ENCODE data around the gene GCDH.
A peak's percentile ranks its signal among the peaks of the same experiment; 100 is the strongest.
"Not testable (repeated sequence)": the region's sequence is repeated elsewhere in the genome, so short reads cannot be mapped to it uniquely, and the experiment has no call there.

Gene GCDH

GRCh38 chr19:12890787-12891552, at the start of gene GCDH:
Gene GCDH (plus strand): TSS chr19:12891160. CDS start chr19:12891305, 145 bp downstream.
- DNase-seq: peak; percentile 99

DNA sequence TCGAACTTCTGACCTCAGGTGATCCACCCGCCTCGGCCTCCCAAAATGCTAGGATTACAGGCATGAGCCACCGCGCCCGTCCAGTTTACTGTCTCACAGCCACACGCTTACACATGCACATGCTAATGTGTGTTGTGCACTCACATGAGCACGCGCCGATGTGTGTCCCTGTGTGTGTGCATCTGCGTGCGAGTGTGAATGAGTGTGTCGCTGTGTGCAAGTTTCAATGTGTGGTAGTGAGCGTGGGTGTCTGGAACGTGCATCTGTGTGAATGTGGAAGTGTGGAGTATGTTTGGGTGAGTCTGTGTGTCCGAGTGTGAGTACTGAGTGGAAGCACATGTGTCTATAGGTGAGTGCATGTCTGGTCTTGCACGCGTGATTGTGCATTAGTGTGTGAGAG, 48.4 kb upstream of the GCDH start:
- DNase-seq: no peak

- DNase-seq: no peak
Observed at GRCh38 chr19:12843328-12843727, 47.6 kb upstream of the GCDH start.

- DNase-seq: peak; percentile 47
Observed at GRCh38 chr19:12843999-12844732, 46.8 kb upstream of the GCDH start.

GRCh38 chr19:12846613-12847012, 44.3 kb upstream of the GCDH start:
- DNase-seq: not testable (repeated sequence)

DNA sequence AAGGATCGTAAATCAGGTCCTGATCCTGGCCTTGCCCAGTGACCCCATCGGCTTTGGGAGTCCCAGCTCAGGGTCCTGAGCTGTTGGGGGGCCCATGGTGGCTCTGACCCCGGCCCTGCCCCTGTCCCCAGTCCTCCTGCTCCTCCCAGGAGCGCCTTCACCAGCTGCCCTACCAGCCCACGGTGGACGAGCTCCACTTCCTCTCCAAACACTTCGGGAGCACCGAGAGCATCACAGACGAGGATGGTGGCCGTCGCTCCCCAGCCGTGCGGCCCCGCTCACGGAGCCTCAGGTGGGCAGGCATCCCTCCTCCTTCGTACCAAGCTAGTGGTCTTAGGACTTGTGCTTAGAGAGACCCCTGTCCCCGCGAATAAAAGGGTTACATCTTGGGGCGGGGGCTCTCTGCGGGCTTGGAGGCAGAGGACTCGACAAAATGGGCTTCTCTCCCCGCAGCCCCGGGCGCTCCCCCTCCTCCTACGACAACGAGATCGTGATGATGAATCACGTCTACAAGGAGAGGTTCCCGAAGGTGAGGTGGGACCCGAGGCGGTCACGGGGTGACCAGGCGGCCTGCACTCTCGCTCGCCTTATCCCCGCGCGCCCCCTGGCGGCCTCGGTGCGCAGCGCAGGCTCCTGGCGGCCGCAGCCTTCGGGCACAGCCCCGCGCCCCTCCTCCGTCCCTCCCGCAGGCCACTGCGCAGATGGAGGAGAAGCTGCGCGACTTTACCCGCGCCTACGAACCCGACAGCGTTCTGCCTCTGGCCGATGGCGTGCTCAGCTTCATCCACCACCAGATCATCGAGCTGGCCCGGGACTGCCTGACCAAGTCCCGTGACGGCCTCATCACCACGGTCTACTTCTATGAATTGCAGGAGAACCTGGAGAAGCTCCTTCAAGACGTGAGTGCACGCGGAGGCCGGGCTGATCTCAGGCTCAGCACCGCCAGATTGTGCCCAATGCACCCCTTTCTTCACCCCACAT, 43.5 kb upstream of the GCDH start:
- peak; percentile 72 for DNase-seq

GRCh38 chr19:12856653-12857052, 34.3 kb upstream of the GCDH start:
- DNase-seq: no peak

- no peak for DNase-seq
Observed at GRCh38 chr19:12858041-12858928, 32.7 kb upstream of the GCDH start.

- DNase-seq: no peak
Observed at GRCh38 chr19:12859546-12859945, 31.4 kb upstream of the GCDH start.

DNA sequence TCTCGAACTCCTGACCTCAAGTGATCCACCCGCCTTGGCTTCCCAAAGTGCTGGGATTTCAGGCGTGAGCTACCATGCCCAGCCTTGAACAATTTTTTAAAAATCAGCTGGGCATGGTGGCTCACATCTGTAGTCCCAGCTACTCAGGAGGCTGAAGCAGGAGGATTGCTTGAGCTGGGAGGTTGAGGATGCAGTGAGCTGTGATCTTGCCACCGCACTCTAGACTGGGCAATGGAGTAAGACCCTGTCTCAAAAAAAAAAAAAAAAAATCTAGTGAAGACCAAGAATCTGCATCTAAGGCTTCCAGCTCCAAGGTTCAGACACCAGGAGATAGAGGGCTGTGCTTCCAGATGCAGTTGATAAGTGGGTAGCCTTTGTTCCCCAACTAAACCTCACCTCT, 26.8 kb upstream of the GCDH start:
- no peak for DNase-seq

DNA sequence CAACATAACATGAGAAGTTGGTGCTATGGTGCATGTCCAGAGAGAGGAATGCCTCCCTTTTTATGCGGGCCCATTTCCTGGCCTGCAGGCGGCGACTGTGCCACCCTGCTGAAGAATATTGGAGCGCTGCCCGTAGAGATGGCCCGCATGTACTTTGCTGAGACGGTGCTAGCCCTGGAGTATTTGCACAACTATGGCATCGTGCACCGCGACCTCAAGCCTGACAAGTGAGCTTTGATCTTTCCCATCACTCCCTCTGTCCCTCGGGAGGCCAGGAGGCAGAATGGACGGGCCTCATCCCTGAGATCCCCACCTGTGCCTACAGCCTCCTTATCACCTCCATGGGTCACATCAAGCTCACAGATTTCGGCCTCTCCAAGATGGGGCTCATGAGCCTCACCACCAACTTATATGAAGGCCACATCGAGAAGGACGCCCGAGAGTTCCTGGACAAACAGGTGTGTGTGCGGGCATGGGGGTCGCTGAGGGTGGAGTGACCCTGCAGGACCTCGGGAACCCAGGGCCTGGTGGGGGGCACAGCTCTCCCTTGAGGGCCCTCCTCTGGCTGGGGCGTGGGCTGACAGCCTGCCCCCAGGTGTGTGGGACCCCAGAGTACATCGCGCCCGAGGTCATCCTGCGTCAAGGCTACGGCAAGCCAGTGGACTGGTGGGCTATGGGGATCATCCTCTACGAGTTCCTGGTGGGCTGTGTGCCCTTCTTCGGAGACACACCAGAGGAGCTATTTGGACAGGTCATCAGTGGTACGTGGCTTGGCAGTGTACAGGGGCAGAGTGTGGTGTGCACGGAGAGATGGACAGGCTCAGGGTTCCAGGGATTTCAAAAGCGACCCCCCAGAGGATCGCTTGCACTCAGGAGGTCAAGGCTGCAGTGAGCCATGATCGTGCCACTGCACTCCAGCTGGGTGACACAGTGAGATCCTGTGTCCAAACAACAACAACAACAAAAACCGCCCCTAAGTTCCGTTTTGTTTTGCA, 25.9 kb upstream of the GCDH start:
- DNase-seq: no peak

DNA sequence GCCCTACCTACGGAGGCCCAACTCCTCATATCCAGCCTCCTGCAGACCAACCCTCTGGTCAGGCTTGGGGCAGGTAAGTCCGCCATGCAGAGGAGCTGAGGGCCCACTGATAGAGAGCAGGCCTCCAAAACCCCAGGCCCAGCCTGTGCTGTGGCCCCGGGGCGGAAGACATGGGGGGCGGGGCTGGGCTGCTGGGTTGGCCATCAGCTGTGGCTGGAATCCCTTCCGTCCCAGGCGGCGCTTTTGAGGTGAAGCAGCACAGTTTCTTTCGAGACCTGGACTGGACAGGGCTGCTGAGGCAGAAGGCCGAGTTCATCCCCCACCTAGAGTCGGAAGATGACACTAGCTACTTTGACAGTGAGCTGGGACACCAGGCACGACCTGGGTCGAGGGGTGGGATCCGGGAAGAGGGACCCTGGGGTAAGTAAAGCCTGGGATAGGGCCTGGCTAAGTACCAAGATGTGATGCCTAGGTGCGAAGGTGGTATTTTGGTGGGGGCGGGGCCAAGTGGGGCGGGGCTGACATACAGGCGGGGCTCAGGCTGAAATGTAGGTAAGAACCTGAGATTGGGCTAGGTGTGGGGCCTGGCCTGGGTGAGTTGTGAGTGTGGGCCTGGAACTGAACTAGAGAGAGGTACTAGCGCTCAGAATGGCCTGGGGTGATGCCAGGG, 25.1 kb upstream of the GCDH start:
- no peak for DNase-seq

DNA sequence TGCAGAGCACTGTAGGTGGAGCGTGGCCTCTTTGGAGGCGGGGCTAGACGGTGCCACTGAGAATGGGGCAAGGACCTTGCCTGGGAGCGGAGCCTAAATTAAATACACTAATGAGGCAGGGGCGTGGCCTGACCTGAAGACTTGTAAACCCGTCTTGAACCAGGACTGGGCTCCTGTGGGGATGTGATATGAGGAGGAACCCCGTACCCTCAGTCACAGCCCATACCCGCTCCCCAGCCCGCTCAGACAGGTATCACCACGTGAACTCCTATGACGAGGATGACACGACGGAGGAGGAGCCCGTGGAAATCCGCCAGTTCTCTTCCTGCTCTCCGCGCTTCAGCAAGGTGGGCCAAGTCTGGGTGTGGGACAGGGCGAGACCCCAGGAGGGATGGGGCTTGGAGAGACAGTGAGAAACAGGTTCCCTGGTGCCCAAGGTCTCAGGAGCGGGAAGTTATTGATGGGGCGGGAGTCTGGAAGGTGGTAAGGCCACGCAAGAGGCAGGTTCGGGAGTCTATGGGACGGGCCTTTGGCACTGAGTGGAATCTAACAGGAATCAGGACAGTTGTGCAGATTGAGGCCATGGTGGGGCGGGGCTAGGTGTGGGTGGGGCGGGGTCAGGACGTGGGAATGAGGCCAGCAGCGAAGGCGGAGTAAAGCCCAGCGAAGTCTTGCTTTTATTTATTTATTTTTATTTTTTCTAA, 24.4 kb upstream of the GCDH start:
- no peak for DNase-seq

GRCh38 chr19:12867120-12868099, 23.6 kb upstream of the GCDH start:
- peak; percentile 49 for DNase-seq

DNA sequence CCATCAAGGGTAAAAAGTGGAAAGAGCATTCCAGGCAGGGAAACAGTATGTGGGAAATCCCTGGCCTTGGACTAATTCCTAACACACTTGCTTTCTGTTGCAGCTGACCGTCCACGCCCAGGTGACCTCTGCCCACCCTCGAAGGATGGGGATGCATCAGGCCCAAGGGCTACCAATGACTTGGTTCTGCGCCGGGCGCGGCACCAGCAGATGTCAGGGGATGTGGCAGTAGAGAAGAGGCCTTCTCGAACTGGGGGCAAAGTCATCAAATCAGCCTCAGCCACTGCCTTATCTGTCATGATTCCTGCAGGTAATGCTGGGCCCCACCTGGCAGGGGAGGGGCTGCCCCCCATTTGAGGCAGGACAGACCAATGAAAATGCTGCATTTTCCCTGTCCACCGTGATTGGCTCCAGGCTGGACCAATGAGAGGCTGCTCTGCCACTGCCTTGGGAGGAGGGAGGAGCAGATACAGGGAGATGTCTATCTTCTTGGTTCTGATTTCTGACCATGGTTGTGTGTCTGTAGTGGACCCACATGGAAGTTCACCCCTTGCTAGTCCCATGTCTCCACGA, 22.3 kb upstream of the GCDH start:
- DNase-seq: peak; percentile 16

DNA sequence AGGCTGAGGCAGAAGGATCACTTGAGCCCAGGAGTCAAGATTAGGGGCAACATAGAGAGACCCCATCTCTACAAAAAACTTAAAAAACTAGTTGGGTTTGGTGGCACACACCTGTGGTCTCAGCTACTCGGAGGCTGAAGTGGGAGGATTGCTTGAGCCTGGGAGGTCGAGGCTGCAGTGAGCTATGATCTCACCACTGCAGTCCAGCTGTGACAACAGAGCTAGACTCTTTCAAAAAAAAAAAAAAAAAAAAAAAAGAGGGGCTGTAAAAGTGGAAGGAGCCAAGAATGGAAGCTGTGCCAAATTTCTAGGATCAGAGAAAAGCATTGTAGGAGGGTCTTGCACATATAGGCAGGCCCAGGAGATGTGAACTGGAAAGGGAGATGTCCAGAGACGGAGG, 19.3 kb upstream of the GCDH start:
- DNase-seq: no peak

DNA sequence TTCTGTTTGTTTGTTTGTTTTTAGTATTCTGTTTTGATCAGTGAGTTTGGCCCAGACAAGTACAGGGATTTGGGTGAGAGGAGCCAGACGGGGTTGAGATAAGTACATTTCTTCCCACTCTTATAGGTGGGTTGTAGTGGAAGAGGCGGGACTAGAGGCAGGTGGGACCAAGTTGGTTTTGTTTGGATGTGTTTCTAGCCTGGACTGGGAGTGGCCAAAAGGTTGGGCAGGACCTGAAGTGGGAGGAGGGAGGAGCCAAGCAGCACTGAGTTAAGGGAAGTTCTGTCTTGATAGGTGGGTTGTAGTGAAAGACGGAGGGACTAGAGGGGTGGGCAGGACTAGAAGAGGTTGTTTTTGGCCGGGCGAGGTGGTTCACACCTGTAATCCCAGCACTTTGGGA, 18.7 kb upstream of the GCDH start:
- DNase-seq: no peak

Data from inflammatory macrophage treated with lipopolysaccharide for 4 hours (primary cell).